ENCODE data around the gene PAPPA2. TPM values are rescaled to one million over a fixed set of nuclear protein-coding genes. Genes with fewer than 3 reads are reported as not detected.

PAPPA2 gene
- total and polyA plus RNA-seq, 2 of the 8 experiments (the other 6 are each of a cell fraction or from before 2014, with no cell fraction given), result 0.08 to 0.88 TPM

- H2AFZ ChIP-seq (ENCODE audit: low read length), result no peak overlapping the region
- H3K56ac ChIP-seq (replicated peaks; ENCODE audit: insufficient read length, low read depth, low read length), result no peak overlapping the region
- H3K27me3 ChIP-seq (replicated peaks in 1 of 4; ENCODE audit: control insufficient read depth in 3 of 4, extremely low read depth in 1 of 4, insufficient read depth in 3 of 4, low read length in 3 of 4), result no peaks in the 10 kb centered on the region
- no peak overlapping the region for H3K4me3 ChIP-seq (ENCODE audit: extremely low read depth in 1 of 4, insufficient read depth in 2 of 4, low read depth in 3 of 4, low read length in 4 of 4)
- H4K20me1 ChIP-seq (replicated peaks in 1 of 2; ENCODE audit: control insufficient read depth in 1 of 2, insufficient read depth in 2 of 2, low read length in 2 of 2), result no peaks in the 10 kb centered on the region
- H3K4me1 ChIP-seq (replicated peaks in 1 of 4; ENCODE audit: control insufficient read depth in 3 of 4, insufficient read depth in 4 of 4, low read length in 3 of 4), result no peaks in the 10 kb centered on the region
- no peak overlapping the region for H3K27ac ChIP-seq (ENCODE audit: low read depth, low read length)
- H3K4me2 ChIP-seq (ENCODE audit: insufficient read depth in 1 of 2, low read depth in 2 of 2, low read length in 2 of 2), result no peak overlapping the region
- H2BK120ac ChIP-seq (replicated peaks; ENCODE audit: low read depth, low read length), result no peak overlapping the region
- H3K36me3 ChIP-seq (ENCODE audit: control insufficient read depth in 2 of 4, insufficient read depth in 4 of 4, low read length in 3 of 4), result no peaks in the 10 kb centered on the region
- no peaks in the 10 kb centered on the region for H3K23me2 ChIP-seq (ENCODE audit: low read depth, low read length)
- no peak overlapping the region for H2AK5ac ChIP-seq (ENCODE audit: low read depth, low read length)
- no peak overlapping the region for H2BK12ac ChIP-seq (ENCODE audit: low read depth, low read length)
- no peak overlapping the region for H2BK20ac ChIP-seq (ENCODE audit: low read length)
- no peak overlapping the region for H4K91ac ChIP-seq (replicated peaks; ENCODE audit: insufficient read length, low read length)
- no peak overlapping the region for H3K4ac ChIP-seq (replicated peaks; ENCODE audit: insufficient read length, low read depth, low read length)
- no peak overlapping the region for H4K8ac ChIP-seq (ENCODE audit: extremely low read depth, insufficient read depth, low read length)
- no peak for FAIRE-seq
- no peak overlapping the region for H3K14ac ChIP-seq (ENCODE audit: insufficient read length)
- H2BK15ac ChIP-seq (ENCODE audit: low read length), result no peak overlapping the region
- WGBS, 2 experiments (ENCODE audit: extremely low coverage in 1 of 2, insufficient coverage in 1 of 2, insufficient read length in 1 of 2, insufficient replicate concordance in 2 of 2, low coverage in 1 of 2, low lambda C conversion rate in 2 of 2, missing lambda C conversion rate in 1 of 2), result 91% methylated on average over 1 of the region's 1 CpG; no CpG with 5 or more reads in 1 of the 2 experiments
- no peaks in the 10 kb centered on the region for H3K79me1 ChIP-seq (ENCODE audit: low read depth, low read length)
- no peak overlapping the region for H2BK5ac ChIP-seq (ENCODE audit: low read depth, low read length)
- H4K5ac ChIP-seq (ENCODE audit: insufficient read length, low read depth, low read length), result no peak overlapping the region
- H3K9ac ChIP-seq (replicated peaks in 1 of 4; ENCODE audit: extremely low read depth in 1 of 4, low read depth in 3 of 4, low read length in 3 of 4), result no peak overlapping the region
- ChIA-PET CTCF (ENCODE audit: partially characterized antibody) (no interaction called here), POLR2A (ENCODE audit: partially characterized antibody) (no interaction called here)
- no peak for DNase-seq (ENCODE audit: low read depth in 1 of 2, low spot score in 2 of 2)
- H3K9me3 ChIP-seq (ENCODE audit: insufficient read depth in 2 of 2, low read depth in 1 of 2, low read length in 1 of 2), result no peaks in the 10 kb centered on the region
- no peak overlapping the region for H3K18ac ChIP-seq (ENCODE audit: extremely low read depth, low read length)
- H3K79me2 ChIP-seq (ENCODE audit: control insufficient read depth in 1 of 2, insufficient read depth in 2 of 2, low read length in 2 of 2), result no peaks in the 10 kb centered on the region
- H3K23ac ChIP-seq (ENCODE audit: insufficient read length), result no peak overlapping the region
- TF ChIP-seq RXRA (IDR thresholded peaks at IDR 0.05; ENCODE audit: insufficient read depth, low read depth, low read length), result no peak
- no peak for TF ChIP-seq EGR1 (IDR thresholded peaks at IDR 0.05; ENCODE audit: borderline replicate concordance, low read depth, low read length)
- no peak for TF ChIP-seq JUND (IDR thresholded peaks at IDR 0.05; ENCODE audit: low read length)
- TF ChIP-seq SIN3A (conservative IDR thresholded peaks at IDR 0.05 in 1 of 2, IDR thresholded peaks at IDR 0.05 in 1 of 2; ENCODE audit: low read depth in 1 of 2, low read length in 2 of 2), result no peak
- no peak for TF ChIP-seq EZH2 (IDR thresholded peaks at IDR 0.05; ENCODE audit: low read depth, low read length, severe bottlenecking)
- TF ChIP-seq CREB1 (IDR thresholded peaks at IDR 0.05), result no peak
- TF ChIP-seq CEBPB (IDR thresholded peaks at IDR 0.05; ENCODE audit: low read depth, low read length), result no peak
- TF ChIP-seq MAX (IDR thresholded peaks at IDR 0.05), result no peak
- no peak for TF ChIP-seq ASH2L (IDR thresholded peaks at IDR 0.05; ENCODE audit: low read length)
- TF ChIP-seq ZNF274 (IDR thresholded peaks at IDR 0.05; ENCODE audit: borderline replicate concordance, extremely low read depth, low read length), result no peak
- TF ChIP-seq CHD2 (IDR thresholded peaks at IDR 0.05; ENCODE audit: low read length), result no peak
- TF ChIP-seq CTCF (IDR thresholded peaks at IDR 0.05; ENCODE audit: control extremely low read depth in 1 of 3, insufficient read depth in 1 of 3, low read depth in 1 of 3, low read length in 3 of 3), result no peak
- TF ChIP-seq SP2 (IDR thresholded peaks at IDR 0.05; ENCODE audit: low read length), result no peak
Observed at GRCh38 chr1:176603696-176604095, 140.7 kb downstream of the PAPPA2 start.
